Upper lobe of left lung (tissue), 6 donors: Measurements from ENCODE around the gene NECAP2. TPM values are rescaled to one million over a fixed set of nuclear protein-coding genes. Genes with fewer than 3 reads are reported as not detected.
A peak's percentile ranks its signal among the peaks of the same experiment; 100 is the strongest.

Source experiments
- ATAC-seq, 2 donors: fragments of 200-7000 bp; cut with Tn5 transposase; one replicate each; pipeline ENCODE4 v1.9.1; 2022; ENCODE audit warnings: mild to moderate bottlenecking in 2 of 2, moderate library complexity in 2 of 2; ENCODE audit not compliant: low FRiP score in 2 of 2
- DNase-seq, 2 donors: peaks; one replicate each; pipeline ENCODE4 v3.0.0-alpha.2; 2019 to 2020
- H3K27ac ChIP-seq, 4 donors: fragments of 200-600 bp; sonication (generic); one replicate each; pipeline ENCODE4 v1.5.1; 2016 to 2019
- H3K27me3 ChIP-seq, 4 donors: fragments of 200-600 bp; sonication (generic); one replicate each; pipeline ENCODE4 v1.5.1; 2017 to 2019
- H3K36me3 ChIP-seq, 4 donors: fragments of 200-600 bp; sonication (generic); one replicate each; pipeline ENCODE4 v1.5.1; 2016 to 2019
- H3K4me1 ChIP-seq, 4 donors: fragments of 200-600 bp; sonication (generic); one replicate each; pipeline ENCODE4 v1.5.1; 2018 to 2019
- H3K4me3 ChIP-seq, 4 donors: fragments of 200-600 bp; sonication (generic); one replicate each; pipeline ENCODE4 v1.5.1; 2017 to 2019; ENCODE audit warnings: mild to moderate bottlenecking in 2 of 4, moderate library complexity in 1 of 4
- H3K9me3 ChIP-seq, 4 donors: fragments of 200-600 bp; sonication (generic); one replicate each; pipeline ENCODE4 v1.5.1; 2018 to 2019
- EP300 ChIP-seq, 4 donors: sonication (generic); formaldehyde crosslinking; IDR thresholded peaks; one replicate each; pipeline ENCODE4 v1.5.1; 2017; ENCODE audit warnings: antibody characterized with exemption in 4 of 4, control low read depth in 2 of 4
- POLR2A ChIP-seq, 4 donors: fragments of 450-650 bp; IDR thresholded peaks; one replicate each; pipeline ENCODE4 v1.5.1; 2016 to 2017; ENCODE audit warnings: antibody characterized with exemption in 4 of 4, mild to moderate bottlenecking in 2 of 4
- POLR2AphosphoS5 ChIP-seq, 2 donors: sonication (generic); formaldehyde crosslinking; IDR thresholded peaks; one replicate each; pipeline ENCODE4 v1.5.1; 2017; ENCODE audit warnings: antibody characterized with exemption in 2 of 2
- WGBS, 2 donors: methylation state at CpG; one replicate each; pipeline ENCODE4 v1.1.5; 2017 to 2018; 5-methylcytosine and 5-hydroxymethylcytosine counted together
- total RNA-seq, 6 donors: library from RNA; depleted of rRNA in 4 of 6; stranded (reverse); fragments of >200 nt in 4 of 6; gene quantifications; one replicate each; pipeline versions ENCODE4 v1.1.0 to v1.2.1, GENCODE V29; 2016 to 2021
- TF ChIP-seq, protein P1 (sequence below), 6 experiments: fragments of 450-650 bp in 4 of 6; fragments of 200-600 bp in 2 of 6; sonication (generic) in 2 of 6; IDR thresholded peaks; one replicate each; pipeline ENCODE4 v1.5.1; 2016 to 2019; ENCODE audit warnings: antibody characterized with exemption in 6 of 6
- donor health status: DM: no; HTN: no; CAD: no; lungs with moderate emphysema.
- donor health status: DM: no; HTN: yes; CAD: no; lungs with severe emphysema.

Gene NECAP2
- total RNA-seq, 6 donors from 2014 or later = 61.9 to 96.4 (median 87.1) TPM

- Histone ChIP-seq H3K27ac (no peak overlapping the region), H3K27me3 (no peaks in the 10 kb centered on the region), H3K36me3 (no peaks in the 10 kb centered on the region), H3K4me3 (no peak overlapping the region), H3K9me3 (no peaks in the 10 kb centered on the region), H3K4me1 (no peaks in the 10 kb centered on the region)
- WGBS, 2 donors = 92 to 95% methylated on average over 5 of the region's 5 CpGs
- TF ChIP-seq, protein P1, sequence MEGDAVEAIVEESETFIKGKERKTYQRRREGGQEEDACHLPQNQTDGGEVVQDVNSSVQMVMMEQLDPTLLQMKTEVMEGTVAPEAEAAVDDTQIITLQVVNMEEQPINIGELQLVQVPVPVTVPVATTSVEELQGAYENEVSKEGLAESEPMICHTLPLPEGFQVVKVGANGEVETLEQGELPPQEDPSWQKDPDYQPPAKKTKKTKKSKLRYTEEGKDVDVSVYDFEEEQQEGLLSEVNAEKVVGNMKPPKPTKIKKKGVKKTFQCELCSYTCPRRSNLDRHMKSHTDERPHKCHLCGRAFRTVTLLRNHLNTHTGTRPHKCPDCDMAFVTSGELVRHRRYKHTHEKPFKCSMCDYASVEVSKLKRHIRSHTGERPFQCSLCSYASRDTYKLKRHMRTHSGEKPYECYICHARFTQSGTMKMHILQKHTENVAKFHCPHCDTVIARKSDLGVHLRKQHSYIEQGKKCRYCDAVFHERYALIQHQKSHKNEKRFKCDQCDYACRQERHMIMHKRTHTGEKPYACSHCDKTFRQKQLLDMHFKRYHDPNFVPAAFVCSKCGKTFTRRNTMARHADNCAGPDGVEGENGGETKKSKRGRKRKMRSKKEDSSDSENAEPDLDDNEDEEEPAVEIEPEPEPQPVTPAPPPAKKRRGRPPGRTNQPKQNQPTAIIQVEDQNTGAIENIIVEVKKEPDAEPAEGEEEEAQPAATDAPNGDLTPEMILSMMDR (IDR thresholded peaks at IDR 0.05) = no peak
- TF ChIP-seq POLR2AphosphoS5 (IDR thresholded peaks at IDR 0.05) = no peak
- no peak for ATAC-seq
- no peak for DNase-seq
Observed at GRCh38 chr1:16410803-16411202, 29.7 kb upstream of the NECAP2 start.

DNA sequence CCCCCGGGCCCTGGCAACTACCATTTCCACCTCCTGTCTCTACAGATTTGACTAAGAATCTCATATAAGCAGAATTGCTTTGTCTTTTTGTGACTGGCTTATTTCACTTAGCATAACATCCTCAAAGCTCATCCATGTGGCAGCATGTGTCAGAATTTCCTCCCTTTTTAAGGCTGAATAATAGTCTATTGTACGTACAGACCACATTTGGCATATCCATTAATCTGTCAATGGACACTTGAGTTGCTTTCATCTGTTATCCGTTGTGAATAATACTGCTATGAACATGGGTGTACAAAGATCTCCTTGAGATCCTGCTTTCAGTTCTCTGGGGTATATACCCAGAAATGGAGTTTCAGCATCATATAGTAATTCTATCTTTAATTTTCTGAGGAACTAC is 27.3 kb upstream of the NECAP2 start:
- Histone ChIP-seq H3K4me1 (no peaks in the 10 kb centered on the region), H3K27ac (no peak overlapping the region), H3K36me3 (no peaks in the 10 kb centered on the region), H3K9me3 (no peaks in the 10 kb centered on the region), H3K27me3 (no peaks in the 10 kb centered on the region), H3K4me3 (no peak overlapping the region)
- ATAC-seq (no peak), DNase-seq (no peak)
- TF ChIP-seq, protein P1 (IDR thresholded peaks at IDR 0.05) = no peak
- TF ChIP-seq POLR2AphosphoS5 (IDR thresholded peaks at IDR 0.05) (no peak), POLR2A (IDR thresholded peaks at IDR 0.05) (no peak), EP300 (IDR thresholded peaks at IDR 0.05) (no peak)
- 82 to 87% methylated on average over 3 of the region's 3 CpGs for WGBS, 2 donors

GRCh38 chr1:16418823-16419425 is 21.6 kb upstream of the NECAP2 start:
- H3K36me3 ChIP-seq = no peaks in the 10 kb centered on the region
- H3K27me3 ChIP-seq = no peaks in the 10 kb centered on the region
- TF ChIP-seq POLR2A (IDR thresholded peaks at IDR 0.05) = no peak
- TF ChIP-seq POLR2AphosphoS5 (IDR thresholded peaks at IDR 0.05) = no peak
- TF ChIP-seq, protein P1 (IDR thresholded peaks at IDR 0.05) = no peak
- TF ChIP-seq EP300 (IDR thresholded peaks at IDR 0.05) = no peak
- no peak overlapping the region for H3K4me3 ChIP-seq
- DNase-seq = no peak
- 87 to 90% methylated on average over 7 of the region's 7 CpGs for WGBS, 2 donors
- no peak overlapping the region for H3K27ac ChIP-seq
- H3K9me3 ChIP-seq = no peaks in the 10 kb centered on the region
- H3K4me1 ChIP-seq = no peaks in the 10 kb centered on the region
- no peak for ATAC-seq

DNA sequence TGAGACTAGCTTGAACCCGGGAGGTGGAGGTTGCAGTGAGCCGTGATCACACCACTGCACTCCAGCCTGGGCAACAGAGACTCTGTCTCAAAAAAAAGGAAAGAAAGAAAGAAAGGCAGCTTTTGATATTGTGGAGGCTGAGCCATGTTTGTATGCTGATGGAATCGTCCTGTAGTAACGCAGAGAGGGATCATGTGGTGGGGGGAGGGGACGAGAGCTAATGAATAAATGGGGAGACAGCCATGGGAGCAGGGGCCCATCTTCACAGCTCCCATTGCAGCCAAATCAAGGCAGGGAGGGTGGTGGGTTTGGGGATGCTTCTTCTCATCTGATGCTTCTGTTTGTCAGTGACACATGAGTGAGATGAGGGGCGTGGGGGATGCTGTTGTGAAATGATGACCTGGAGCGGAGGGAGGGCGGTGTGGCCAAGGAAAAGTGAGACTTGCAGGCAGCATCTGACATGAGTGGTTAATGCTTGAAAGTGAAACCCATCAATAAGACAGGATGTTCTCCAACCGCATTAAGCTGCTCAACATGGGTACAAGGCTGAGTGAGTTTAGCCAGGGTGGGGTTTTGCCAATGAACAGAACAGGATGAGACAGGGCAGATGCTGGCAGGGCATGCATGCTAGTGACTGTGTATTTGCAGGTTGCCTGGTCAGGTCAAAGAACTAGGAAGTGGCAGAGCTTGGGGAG is 20.0 kb upstream of the NECAP2 start:
- Histone ChIP-seq H3K9me3 (no peaks in the 10 kb centered on the region), H3K4me3 (no peak overlapping the region), H3K36me3 (no peaks in the 10 kb centered on the region), H3K27me3 (no peaks in the 10 kb centered on the region), H3K4me1 (no peaks in the 10 kb centered on the region), H3K27ac (no peak overlapping the region)
- TF ChIP-seq POLR2AphosphoS5 (IDR thresholded peaks at IDR 0.05) (no peak), EP300 (IDR thresholded peaks at IDR 0.05) (no peak), POLR2A (IDR thresholded peaks at IDR 0.05) (no peak)
- TF ChIP-seq, protein P1 (IDR thresholded peaks at IDR 0.05) = no peak
- no peak for DNase-seq
- no peak for ATAC-seq
- WGBS, 2 donors = 51 to 67% methylated on average over 9 of the region's 9 CpGs

GRCh38 chr1:16421201-16421600 is 19.3 kb upstream of the NECAP2 start:
- ATAC-seq (peak in 1 of 2 donors; percentile 16), DNase-seq (no peak)
- Histone ChIP-seq H3K36me3 (no peaks in the 10 kb centered on the region), H3K4me1 (no peaks in the 10 kb centered on the region), H3K4me3 (no peak overlapping the region), H3K9me3 (no peaks in the 10 kb centered on the region), H3K27me3 (no peaks in the 10 kb centered on the region), H3K27ac (no peak overlapping the region)
- 75 to 86% methylated on average over 7 of the region's 7 CpGs for WGBS, 2 donors
- no peak for TF ChIP-seq POLR2A (IDR thresholded peaks at IDR 0.05)
- TF ChIP-seq EP300 (IDR thresholded peaks at IDR 0.05) = no peak
- TF ChIP-seq, protein P1 (IDR thresholded peaks at IDR 0.05) = no peak
- TF ChIP-seq POLR2AphosphoS5 (IDR thresholded peaks at IDR 0.05) = no peak
